HG03025 (cell line): Measurements from ENCODE around the gene AHRR.
"Not testable (repeated sequence)": the region's sequence is repeated elsewhere in the genome, so short reads cannot be mapped to it uniquely, and the experiment has no call there.

Experiments used
- ATAC-seq: cut with Tn5 transposase; IDR thresholded peaks from one replicate; pipeline ENCODE4 v1.9.1; 2021; ENCODE audit warnings: mild to moderate bottlenecking, moderate library complexity; ENCODE audit not compliant: unreplicated experiment, low FRiP score

The AHRR gene

GRCh38 chr5:321230-321725 is at the start of gene AHRR:
Gene AHRR (plus strand): TSS chr5:321714. CDS start chr5:343903, 22,189 bp downstream.
- ATAC-seq, result peak; percentile 51

- ATAC-seq, result peak; percentile 8
Observed at GRCh38 chr5:271828-272167, 49.7 kb upstream of the AHRR start.

GRCh38 chr5:273091-273490 is 48.4 kb upstream of the AHRR start:
- ATAC-seq, result not testable (repeated sequence)

GRCh38 chr5:273491-273890 is 48.0 kb upstream of the AHRR start:
- ATAC-seq, result not testable (repeated sequence)

- not testable (repeated sequence) for ATAC-seq
Observed at GRCh38 chr5:274346-274745, 47.2 kb upstream of the AHRR start.

GRCh38 chr5:278646-279045 is 42.9 kb upstream of the AHRR start:
- ATAC-seq, result no peak

- not testable (repeated sequence) for ATAC-seq
Observed at GRCh38 chr5:279051-279665, 42.4 kb upstream of the AHRR start.

- no peak for ATAC-seq
Observed at GRCh38 chr5:285991-286557, 35.4 kb upstream of the AHRR start.

GRCh38 chr5:290200-290599 is 31.3 kb upstream of the AHRR start:
- not testable (repeated sequence) for ATAC-seq

GRCh38 chr5:291345-291744 is 30.2 kb upstream of the AHRR start:
- not testable (repeated sequence) for ATAC-seq

- ATAC-seq, result not testable (repeated sequence)
Observed at GRCh38 chr5:294788-295187, 26.7 kb upstream of the AHRR start.

- ATAC-seq, result not testable (repeated sequence)
Observed at GRCh38 chr5:296207-296606, 25.3 kb upstream of the AHRR start.

- ATAC-seq, result not testable (repeated sequence)
Observed at GRCh38 chr5:296954-297353, 24.6 kb upstream of the AHRR start.

- ATAC-seq, result not testable (repeated sequence)
Observed at GRCh38 chr5:297448-297847, 24.1 kb upstream of the AHRR start.

- ATAC-seq, result not testable (repeated sequence)
Observed at GRCh38 chr5:297991-298736, 23.4 kb upstream of the AHRR start.

- ATAC-seq, result no peak
Observed at GRCh38 chr5:298737-299125, 22.8 kb upstream of the AHRR start.

- ATAC-seq, result not testable (repeated sequence)
Observed at GRCh38 chr5:299921-300320, 21.6 kb upstream of the AHRR start.

- not testable (repeated sequence) for ATAC-seq
Observed at GRCh38 chr5:300691-301435, 20.7 kb upstream of the AHRR start.

- not testable (repeated sequence) for ATAC-seq
Observed at GRCh38 chr5:302416-302815, 19.1 kb upstream of the AHRR start.

GRCh38 chr5:302966-303365 is 18.5 kb upstream of the AHRR start:
- ATAC-seq, result no peak

- ATAC-seq, result not testable (repeated sequence)
Observed at GRCh38 chr5:303741-304140, 17.8 kb upstream of the AHRR start.
